GM21529 (cell line): ENCODE data around the gene GNMT.
"Not testable (repeated sequence)": the region's sequence is repeated elsewhere in the genome, so short reads cannot be mapped to it uniquely, and the experiment has no call there.

Experiments
- ATAC-seq: cut with Tn5 transposase; IDR thresholded peaks from one replicate; pipeline ENCODE4 v1.9.1; 2021; ENCODE audit not compliant: unreplicated experiment

The GNMT gene

DNA sequence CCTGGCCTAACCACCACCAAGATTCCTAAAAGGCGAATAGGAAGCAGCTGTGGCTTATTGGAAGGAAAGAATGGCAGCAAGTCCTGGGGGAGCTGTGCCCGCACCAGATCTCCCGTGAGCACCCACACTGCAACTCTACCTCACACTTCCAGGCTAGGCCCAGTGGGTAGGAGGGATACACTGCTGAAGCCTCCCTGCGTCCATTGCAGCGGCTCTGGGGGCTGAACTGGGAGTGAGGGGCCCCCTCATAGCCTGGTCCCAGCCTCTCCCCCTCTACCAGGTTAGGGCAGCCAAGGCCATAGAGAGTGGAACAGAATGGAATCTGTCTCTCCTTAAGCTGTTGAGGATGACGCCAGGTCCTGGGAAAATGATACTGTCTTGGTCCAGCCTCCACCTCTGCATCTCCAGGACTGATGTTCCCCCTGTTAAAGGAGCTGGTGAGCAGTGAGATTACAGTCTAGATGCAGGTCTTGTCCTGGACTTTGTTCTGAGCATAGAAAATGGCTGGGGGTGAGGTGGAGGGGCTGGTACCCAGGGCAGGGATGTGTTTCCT, 20.0 kb upstream of the GNMT start:
- no peak for ATAC-seq

DNA sequence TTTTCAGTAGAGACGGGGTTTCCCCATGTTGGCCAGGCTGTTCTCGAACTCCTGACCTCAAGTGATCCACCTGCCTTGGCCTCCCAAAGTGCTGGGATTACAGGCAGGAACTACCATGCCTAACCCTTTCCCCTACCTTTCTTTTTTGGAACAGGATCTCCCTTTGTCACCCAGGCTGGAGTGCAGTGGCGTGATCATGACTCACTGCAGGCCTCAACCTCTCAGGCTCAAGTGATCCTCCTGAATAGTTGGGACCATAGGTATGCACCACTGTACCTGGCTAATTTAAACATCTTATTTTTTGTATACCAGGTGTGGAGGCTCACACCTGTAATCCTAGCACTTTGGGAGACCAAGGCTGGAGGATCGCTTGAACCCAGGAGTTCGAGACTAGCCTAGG, 19.2 kb upstream of the GNMT start:
- not testable (repeated sequence) for ATAC-seq

DNA sequence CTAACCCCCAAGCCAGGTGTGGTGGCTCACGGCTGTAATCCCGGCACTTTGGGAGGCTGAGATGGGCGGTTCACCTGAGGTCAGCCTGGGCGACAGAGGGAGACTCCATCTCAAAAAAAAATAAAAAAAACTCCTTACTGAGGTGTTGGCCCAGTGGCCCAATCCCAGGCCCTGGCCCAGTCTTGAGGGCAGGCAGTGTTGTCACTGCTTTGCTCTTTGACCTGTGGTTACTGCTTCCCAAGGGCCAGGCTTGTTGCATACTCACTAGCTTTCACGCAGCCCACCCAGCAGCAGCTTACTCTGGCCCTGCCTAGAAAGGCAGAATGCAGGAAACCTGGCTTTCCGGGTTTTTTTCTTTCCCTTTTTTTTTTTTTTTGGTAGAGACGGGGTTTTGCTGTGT, 18.1 kb upstream of the GNMT start:
- ATAC-seq, result no peak

DNA sequence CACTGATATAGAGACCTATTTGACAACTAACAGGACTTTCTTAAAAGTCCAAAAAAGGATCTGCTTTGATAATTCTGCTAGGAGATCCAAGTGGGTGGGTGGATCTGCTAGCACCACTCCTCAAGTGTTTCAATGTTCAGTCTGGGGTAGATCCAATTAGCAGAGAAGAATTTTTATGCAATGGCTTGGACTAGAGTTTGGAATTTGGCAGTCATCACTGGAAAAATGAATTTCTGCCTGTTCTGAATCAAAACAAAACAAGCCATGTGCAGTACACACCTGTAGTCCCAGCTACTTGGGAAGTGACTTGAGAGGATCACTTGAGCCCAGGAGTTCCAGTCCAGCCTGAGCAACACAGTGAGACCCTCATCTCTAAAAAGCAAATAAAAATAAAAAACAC, 12.6 kb upstream of the GNMT start:
- ATAC-seq, result no peak

DNA sequence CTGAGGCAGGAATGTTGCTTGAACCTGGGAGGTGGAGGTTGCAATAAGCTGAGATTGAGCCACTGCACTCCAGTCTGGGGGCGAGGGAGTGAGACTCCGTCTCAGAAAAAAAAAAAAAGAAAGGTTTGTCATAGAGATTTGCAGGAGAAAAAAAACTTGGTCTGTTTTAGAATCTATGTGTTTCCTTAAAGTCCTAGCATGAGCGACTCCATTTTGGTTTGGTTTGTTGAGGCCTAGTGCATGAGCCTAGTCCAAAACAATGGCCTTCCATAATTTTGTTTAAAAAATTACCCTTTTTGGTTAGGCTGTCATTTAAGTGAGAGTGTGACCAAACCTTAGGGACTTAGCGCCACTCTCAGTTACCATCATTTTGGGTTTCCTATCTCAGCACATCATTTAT, 8.2 kb upstream of the GNMT start:
- no peak for ATAC-seq

DNA sequence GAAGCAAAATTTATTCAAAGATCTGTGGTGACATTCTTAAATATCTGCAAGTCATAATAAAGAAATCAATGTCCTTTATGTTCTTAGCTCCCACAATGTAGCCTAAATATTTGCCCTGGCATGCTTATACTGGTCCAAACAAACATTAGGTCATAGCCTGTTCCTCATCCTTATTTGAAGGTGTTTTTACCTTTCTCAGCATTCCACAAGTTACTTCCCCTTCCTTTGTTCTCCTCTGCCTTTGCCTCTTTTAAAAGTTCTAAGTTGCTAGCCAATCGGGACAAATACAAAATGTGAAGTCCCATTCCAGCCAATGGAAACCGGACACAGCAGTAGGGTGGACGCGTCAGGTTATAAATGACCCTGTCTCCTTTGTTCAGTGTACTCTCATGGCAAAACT, 6.1 kb upstream of the GNMT start:
- not testable (repeated sequence) for ATAC-seq

DNA sequence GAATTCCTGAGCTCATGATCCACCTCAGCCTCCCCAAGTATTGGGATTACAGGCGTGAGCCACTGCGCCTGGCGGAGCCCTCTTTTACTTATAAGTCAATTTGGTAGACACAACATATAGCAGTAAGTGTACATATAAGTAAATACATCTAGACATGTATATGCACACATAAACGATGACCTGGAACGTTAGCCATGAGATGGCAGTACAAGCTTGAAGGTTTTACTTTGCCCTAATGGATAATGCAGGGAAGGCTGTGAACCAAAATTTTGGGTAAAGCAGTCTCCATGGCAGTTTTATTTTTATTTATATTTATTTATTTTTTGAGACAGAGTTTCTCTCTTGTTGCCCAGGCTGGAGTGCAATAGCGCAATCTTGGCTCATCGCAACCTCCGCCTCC, 2.4 kb upstream of the GNMT start:
- ATAC-seq, result no peak

DNA sequence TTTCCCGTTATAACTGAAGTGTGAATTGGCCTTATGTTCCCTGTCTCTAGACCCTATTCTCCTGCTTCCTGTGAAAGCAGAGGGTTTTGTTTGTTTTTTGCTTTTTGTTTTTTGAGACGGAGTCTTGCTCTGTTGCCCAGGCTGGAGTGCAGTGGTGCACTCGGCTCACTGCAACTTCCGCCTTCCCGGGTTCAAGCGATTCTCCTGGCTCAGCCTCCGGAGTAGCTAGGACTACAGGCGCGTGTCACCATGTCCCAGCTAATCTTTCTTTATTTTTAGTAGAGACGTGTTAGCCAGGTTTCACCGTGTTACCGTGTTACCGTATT, 674 bp upstream of the GNMT start:
- ATAC-seq, result no peak

DNA sequence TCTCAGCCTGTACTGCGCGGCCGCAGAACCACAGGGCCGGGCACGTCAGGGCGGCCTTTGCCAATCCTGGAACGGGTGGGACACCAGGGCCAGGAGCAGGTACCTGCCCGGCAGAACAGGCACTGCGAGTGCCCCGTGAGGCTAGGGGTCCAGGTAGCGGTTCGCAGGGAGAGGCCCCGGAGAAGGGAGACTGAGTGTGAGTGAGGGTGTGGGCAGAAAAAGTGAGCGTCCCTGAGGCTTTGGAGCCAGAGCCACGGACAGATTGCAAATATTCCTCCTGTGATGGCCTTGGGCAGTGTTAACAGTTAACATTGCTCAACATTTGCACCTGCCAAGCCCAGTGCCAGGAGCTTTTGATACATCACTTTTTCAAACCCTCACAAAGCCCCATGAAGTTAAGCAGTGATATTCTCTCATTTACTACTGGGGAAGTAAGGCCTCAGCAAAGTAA, 491 bp downstream of the GNMT start:
- ATAC-seq, result no peak

DNA sequence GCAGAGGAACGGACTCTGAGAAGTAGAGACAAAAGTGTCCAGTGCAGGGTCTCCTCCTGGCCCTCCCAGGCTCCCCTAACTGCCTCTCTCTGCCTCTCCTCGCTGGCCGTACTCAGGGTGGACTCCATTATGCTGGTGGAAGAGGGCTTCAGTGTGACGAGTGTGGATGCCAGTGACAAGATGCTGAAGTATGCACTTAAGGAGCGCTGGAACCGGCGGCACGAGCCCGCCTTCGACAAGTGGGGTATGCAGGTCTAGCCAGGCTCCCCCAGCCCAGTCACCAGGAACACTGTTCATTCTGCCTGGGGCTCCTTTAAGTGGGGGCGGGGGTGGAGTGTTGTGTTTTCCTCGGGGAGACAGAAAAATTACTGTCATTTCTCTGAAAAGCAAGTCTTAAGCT, 1.5 kb downstream of the GNMT start:
- no peak for ATAC-seq

DNA sequence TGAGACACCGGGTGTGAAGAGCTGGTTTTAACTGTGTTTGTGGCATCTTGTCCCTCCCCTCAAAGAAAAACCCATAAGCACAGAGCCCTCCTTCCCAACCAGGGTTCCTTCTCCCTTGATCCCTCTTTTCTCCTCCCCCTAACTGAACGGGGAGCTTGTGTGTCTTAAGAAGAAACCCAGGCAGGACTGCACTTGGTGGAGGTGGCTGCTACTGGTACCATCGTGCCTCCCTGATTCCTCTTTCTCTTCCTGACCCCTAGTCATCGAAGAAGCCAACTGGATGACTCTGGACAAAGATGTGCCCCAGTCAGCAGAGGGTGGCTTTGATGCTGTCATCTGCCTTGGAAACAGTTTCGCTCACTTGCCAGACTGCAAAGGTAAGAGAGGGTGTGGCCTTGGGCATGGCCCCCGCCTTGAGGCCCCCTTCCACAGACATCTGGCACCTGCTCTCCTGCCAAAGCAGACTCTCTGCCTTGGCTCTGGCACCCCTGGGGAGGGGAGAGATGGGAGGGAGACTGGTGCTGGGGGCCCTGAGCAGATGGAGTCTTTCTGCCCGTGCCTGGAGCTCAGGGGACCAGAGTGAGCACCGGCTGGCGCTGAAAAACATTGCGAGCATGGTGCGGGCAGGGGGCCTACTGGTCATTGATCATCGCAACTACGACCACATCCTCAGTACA, 2.1 kb downstream of the GNMT start:
- no peak for ATAC-seq

DNA sequence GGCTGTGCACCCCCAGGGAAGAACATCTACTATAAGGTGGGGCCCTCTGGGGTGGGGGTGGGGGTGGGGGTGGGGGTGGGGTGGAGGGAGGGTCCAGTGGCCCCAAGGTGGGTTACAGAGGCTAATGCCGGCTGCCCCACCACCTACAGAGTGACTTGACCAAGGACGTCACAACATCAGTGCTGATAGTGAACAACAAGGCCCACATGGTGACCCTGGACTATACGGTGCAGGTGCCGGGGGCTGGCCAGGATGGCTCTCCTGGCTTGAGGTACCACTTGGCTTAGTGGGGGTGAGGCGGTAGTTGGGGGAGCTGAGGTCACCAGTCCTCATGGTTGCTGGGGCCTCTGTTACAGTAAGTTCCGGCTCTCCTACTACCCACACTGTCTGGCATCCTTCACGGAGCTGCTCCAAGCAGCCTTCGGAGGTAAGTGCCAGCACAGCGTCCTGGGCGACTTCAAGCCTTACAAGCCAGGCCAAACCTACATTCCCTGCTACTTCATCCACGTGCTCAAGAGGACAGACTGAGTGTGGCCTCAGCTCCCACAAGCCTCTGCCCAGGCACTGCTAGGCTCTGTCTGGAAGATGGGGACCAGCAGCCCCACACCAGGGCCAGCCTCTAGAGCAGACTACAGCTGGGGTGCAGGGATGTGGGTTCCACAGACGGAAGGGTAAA, 2.8 kb downstream of the GNMT start:
- no peak for ATAC-seq

DNA sequence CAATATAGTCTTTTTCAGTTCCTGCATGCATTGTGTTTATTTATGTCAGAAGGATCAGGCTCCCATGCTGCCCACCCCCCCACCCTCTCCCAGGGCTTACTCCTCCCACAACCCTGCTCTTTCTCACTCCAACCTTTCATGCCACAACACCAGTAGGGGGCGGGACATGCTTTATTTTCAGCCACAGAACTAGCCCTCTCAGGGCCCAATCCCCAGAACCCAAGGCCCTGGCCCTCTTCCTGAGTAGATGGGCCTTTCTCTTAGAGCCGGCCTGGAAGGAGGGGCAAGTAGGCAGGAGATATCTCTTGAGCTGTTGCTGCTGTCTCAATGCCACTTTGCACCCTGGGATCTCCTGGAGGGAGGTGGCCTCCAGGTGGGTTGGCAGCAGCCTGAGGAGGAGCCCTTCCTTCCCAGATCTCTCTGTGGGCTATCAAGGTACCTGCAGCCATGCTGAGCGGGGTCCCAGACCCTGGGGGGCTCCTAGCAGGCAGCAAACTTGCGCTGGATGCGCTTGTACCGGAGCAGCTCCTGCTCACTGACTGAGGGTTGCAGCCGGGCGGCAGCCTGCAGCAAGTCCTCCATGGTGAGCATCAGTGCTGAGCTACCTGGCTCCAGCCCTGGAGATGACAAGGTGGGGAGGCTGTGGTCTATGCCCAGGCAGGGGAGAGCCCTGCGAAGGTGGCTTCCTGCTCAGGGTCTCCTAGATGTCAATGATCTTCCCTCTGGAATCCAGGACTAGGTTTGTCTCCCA, 3.5 kb downstream of the GNMT start:
- ATAC-seq, result no peak

DNA sequence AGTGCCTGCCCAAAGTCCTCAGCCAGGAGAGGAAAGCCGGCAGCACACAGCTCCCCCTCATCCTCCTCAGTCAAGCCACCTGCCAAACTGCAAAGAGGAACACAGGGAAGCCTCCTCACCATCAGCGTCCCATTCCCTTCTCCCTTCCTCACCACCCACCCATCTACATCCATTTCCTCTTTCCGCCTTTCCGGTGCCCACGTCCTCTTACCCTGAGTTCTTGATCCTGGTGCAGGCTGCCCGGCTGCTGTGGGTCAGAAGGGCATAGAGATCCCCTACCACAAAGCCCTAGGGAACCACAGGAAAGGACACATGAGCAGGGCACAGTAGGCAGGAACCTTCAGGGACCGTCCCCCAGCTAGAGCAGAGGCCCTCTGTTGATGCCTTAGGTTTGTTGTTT, 6.0 kb downstream of the GNMT start:
- no peak for ATAC-seq

DNA sequence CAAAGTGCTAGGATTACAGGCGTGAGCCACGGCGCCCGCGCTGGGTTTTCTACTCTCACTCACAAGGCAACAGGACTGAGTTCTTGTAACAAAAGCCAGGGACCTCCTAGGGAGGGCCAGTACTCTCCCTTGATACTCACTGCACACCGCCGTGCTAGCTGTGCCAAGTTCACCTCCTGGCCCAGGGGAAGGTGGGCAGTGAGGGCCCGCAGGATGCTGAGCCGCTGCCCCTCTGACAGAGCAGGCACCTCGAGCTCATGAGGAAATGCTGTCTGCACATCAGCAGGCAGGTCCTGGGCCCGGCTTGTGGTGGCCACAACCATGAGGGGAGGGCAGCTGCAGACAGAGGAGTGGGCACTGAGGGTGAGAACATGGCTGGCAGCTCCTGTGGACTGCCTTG, 6.7 kb downstream of the GNMT start:
- no peak for ATAC-seq

DNA sequence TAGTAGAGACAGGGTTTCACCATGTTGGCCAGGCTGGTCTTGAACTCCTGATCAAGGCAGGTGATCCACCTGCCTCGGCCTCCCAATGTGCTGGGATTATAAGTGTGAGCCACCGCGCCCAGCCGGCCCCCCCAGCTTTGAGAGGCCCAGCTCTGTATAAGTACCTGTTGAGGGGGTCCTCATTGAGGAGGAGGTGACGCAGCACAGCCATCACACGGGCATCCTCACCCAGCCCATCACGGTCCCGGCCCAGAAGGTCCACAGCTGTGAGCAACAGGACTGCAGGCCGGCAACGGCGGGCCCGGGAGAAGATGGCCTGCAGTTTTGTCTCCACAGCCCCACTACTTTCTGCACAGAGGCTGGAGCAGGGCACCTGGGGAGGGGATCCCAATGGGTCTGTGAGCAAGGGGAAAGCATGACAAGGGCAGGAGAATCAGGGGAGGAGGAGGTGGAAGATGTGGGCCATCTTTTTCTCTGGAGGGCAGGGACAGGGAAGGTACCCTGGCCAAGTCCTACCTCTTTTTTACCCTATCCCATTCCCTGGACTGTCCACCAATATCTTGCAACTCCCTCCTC, 7.7 kb downstream of the GNMT start:
- no peak for ATAC-seq

DNA sequence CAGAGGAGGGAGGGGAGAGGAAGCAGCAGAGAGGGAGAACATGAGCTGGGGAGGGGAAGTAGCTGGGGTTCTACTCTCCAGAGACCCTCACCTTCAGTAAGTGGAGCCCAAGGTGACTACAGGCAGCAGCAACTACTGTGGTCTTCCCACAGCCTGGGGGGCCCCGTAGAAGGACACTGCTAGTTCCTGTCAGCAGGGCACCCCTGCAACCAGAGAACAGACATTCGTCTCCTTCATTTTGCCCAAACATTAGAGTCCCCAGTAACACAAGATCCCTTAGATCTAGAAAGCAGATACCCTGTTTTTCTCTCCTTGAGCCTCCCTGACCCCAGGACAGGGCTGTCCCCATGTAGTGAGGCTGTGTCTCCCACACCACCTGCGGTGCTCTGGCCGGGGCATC, 8.2 kb downstream of the GNMT start:
- no peak for ATAC-seq

DNA sequence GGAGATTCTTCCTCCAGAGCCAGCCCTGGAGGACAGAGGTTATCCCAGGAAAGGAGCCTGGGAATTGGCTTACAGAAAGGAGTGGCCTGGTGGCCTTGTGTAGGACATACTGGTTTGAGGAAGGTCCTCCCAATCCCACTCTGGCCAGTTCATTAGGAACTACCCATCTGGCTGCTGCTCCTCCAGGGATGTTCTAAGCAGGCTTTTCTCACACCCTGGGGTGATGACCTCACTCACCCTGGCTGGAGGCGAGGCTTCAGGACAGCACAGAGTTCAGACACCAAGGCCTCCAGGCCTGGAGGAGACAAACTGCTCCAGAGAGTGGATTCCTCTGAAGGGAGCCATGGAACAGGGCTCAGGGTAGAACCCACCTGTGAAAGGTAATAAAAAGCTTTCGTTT, 8.9 kb downstream of the GNMT start:
- ATAC-seq, result no peak

DNA sequence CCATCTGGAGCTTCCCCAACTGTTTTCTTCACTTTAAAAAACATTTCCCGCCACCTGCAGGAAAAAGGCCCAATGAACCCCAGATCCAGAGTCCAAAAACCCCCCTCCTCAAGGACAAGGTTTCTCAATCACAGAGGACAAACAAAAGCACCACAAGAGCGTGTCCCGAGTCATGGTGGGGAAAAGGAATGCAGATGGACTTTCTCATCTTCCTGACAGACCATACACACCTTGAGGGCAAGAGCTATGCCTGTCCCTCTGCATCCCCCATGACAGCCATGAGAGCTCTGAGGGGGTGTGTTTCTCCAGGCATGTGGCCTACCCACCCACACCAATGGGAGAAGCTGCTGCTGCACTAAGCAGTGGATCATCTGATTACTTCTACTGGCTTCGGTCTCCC, 9.4 kb downstream of the GNMT start:
- ATAC-seq, result no peak

DNA sequence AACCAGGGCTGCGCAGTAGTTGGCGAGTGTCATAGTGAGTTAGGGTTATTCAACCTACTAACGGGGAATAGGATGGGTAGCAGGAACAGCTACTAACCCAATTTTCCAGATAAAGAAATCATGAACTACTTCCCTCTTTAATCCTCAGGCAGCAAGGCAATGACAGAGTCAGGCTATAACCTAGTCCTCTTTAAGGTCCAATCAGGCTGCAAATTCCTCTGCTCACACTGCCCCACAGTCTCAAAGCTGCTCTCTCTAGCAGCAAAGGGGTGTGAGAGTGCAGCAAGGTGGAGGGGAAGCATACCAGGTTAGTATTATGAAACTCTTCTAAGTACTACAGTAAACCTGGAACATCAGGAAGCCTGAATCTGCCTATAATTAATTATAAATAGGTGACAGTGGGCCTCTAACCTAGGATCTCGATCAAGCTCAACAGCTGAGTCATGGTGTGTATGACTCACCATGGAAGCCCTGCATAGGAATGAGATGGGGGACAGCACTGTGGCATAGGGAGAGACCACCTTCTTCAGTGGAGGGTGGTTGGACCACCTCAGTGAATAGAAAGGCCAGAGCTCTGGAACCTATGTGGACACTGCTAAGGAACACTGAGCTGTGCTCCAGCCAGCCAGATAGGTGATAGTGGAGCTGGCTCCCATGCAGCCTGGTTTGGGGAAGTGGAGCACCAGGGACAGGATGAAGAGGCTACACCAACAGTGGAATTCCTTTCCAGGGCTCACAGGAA, 10.5 kb downstream of the GNMT start:
- ATAC-seq, result no peak

DNA sequence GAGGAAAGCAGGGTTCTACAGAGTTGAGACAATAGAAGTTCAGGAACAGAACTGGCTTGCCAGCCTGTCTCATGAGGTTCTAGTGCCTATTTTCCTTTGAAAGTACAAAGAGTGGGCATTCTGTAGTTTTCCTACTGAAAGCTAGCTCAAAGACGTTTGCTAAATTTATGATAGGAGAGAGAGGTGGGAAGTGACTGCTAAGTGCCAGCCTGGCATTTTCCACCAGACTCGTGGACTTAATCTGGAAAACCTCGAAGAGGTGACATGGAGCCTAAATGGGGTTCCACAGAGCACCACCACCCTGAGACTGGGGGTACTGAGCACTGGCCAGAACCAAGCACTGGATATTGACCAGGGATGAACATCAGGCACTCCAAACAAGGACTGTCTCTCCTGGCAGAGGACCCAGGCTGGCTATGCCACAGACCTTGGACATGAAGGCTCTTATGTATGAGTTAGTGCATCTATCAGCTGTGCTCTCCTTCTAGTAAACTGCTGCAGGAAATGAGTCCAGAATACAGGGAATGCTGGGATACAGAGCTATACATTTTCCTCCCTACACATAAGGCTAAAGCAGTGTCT, 11.3 kb downstream of the GNMT start:
- no peak for ATAC-seq
